Measurements from ENCODE around the gene CSGALNACT2.

CSGALNACT2 gene

GRCh38 chr10:43118631-43119415, 19.4 kb upstream of the CSGALNACT2 start:
- H3K27ac ChIP-seq (ENCODE audit: low read length) = no peak overlapping the region
- no peaks in the 10 kb centered on the region for H3K36me3 ChIP-seq (replicated peaks; ENCODE audit: low read depth, low read length)
- H2AFZ ChIP-seq (ENCODE audit: low read depth, low read length) = no peak overlapping the region
- TF ChIP-seq EZH2phosphoT487 (IDR thresholded peaks at IDR 0.05; ENCODE audit: low read depth) (no peak), CTCF (IDR thresholded peaks at IDR 0.05; ENCODE audit: low read depth, low read length) (no peak)
- no peaks in the 10 kb centered on the region for H4K20me1 ChIP-seq (ENCODE audit: insufficient read depth, low read length)
- H3K4me1 ChIP-seq (ENCODE audit: low read length) = peaks cover 21% of the 10 kb centered on the region
- no peak overlapping the region for H3K4me3 ChIP-seq (ENCODE audit: low read length)
- H3K9ac ChIP-seq (ENCODE audit: low read length) = no peak overlapping the region
- H3K4me2 ChIP-seq (ENCODE audit: low read length) = no peak overlapping the region
- no peaks in the 10 kb centered on the region for H3K9me3 ChIP-seq (ENCODE audit: insufficient read depth, low read length)
- no peaks in the 10 kb centered on the region for H3K27me3 ChIP-seq (ENCODE audit: low read depth, low read length)
- no peaks in the 10 kb centered on the region for H3K79me2 ChIP-seq (ENCODE audit: low read length)

GRCh38 chr10:43119416-43120115, 18.7 kb upstream of the CSGALNACT2 start:
- H3K9ac ChIP-seq (ENCODE audit: low read length) = no peak overlapping the region
- no peak overlapping the region for H3K27ac ChIP-seq (ENCODE audit: low read length)
- no peak overlapping the region for H3K4me2 ChIP-seq (ENCODE audit: low read length)
- H3K79me2 ChIP-seq (ENCODE audit: low read length) = no peaks in the 10 kb centered on the region
- H2AFZ ChIP-seq (ENCODE audit: low read depth, low read length) = no peak overlapping the region
- H3K4me1 ChIP-seq (ENCODE audit: low read length) = peaks cover 21% of the 10 kb centered on the region
- no peak overlapping the region for H3K4me3 ChIP-seq (ENCODE audit: low read length)
- no peaks in the 10 kb centered on the region for H3K9me3 ChIP-seq (ENCODE audit: insufficient read depth, low read length)
- TF ChIP-seq EZH2phosphoT487 (IDR thresholded peaks at IDR 0.05; ENCODE audit: low read depth) = no peak
- no peak for TF ChIP-seq CTCF (IDR thresholded peaks at IDR 0.05; ENCODE audit: low read depth, low read length)
- no peaks in the 10 kb centered on the region for H3K27me3 ChIP-seq (ENCODE audit: low read depth, low read length)
- H3K36me3 ChIP-seq (replicated peaks; ENCODE audit: low read depth, low read length) = no peaks in the 10 kb centered on the region
- no peaks in the 10 kb centered on the region for H4K20me1 ChIP-seq (ENCODE audit: insufficient read depth, low read length)

- peaks cover 21% of the 10 kb centered on the region for H3K4me1 ChIP-seq (ENCODE audit: low read length)
- H2AFZ ChIP-seq (ENCODE audit: low read depth, low read length) = no peak overlapping the region; the same call in 1 of the 2 replicates
- peak overlapping the region; percentile 81 for H3K4me2 ChIP-seq (ENCODE audit: low read length)
- no peaks in the 10 kb centered on the region for H3K9me3 ChIP-seq (ENCODE audit: insufficient read depth, low read length)
- no peaks in the 10 kb centered on the region for H4K20me1 ChIP-seq (ENCODE audit: insufficient read depth, low read length)
- peak overlapping the region; percentile 59 for H3K9ac ChIP-seq (ENCODE audit: low read length)
- H3K4me3 ChIP-seq (ENCODE audit: low read length) = peak overlapping the region; percentile 12; the same call in 1 of the 2 replicates
- no peaks in the 10 kb centered on the region for H3K36me3 ChIP-seq (replicated peaks; ENCODE audit: low read depth, low read length)
- no peak for TF ChIP-seq EZH2phosphoT487 (IDR thresholded peaks at IDR 0.05; ENCODE audit: low read depth)
- TF ChIP-seq CTCF (IDR thresholded peaks at IDR 0.05; ENCODE audit: low read depth, low read length) = no peak
- H3K27ac ChIP-seq (ENCODE audit: low read length) = peak overlapping the region; percentile 67
- H3K27me3 ChIP-seq (ENCODE audit: low read depth, low read length) = no peaks in the 10 kb centered on the region
- H3K79me2 ChIP-seq (ENCODE audit: low read length) = no peaks in the 10 kb centered on the region
These were observed 17.9 kb upstream of the CSGALNACT2 start for GRCh38 chr10:43120116-43120928.

Measured in OCI-LY3 (cell line).